Erythroblast (primary cell): ENCODE data around the gene MAP1S.

Experiments
- GATA1 ChIP-seq: IDR thresholded peaks from 2 replicates; pipeline ENCODE4 v1.6.1; 2011; ENCODE audit warnings: low read depth, mild to moderate bottlenecking, control low read depth, low read length, moderate library complexity
- POLR2A ChIP-seq: IDR thresholded peaks from 2 replicates; pipeline ENCODE4 v1.6.1; 2011; ENCODE audit warnings: mild to moderate bottlenecking, low read length

DNA sequence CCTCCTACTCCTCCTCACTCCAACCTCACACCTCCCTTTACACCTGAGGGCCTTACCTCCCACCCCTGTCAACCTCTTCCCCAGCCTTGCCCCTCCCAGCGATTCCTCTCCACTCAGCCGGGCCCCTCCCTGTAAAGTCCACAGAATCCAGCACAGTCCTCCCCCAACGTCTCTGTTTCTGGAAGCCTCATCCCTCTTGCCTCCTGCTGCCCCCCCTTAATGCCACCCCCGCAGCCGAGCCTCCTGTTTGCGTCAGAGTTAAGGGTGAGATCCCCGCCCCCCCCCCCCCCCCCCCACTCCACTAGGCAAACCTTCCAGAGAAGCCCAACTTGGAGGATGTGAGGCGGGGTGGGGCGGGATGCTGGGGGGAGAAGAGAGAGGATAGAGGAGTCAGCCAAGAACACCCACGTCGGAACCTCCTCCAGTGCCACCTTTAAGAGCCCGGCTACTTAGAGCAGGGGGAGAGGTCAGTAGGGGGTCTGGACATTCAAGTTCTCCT is 33.2 kb upstream of the MAP1S start:
- TF ChIP-seq POLR2A (no peak), GATA1 (no peak)
